T47D (cell line): ENCODE results near the gene ATXN7L3.

Experiments
- DNase-seq, 2 experiments: peaks; one replicate each; pipeline versions ENCODE4 v3.0.0 to v3.0.0-alpha.2; 2011 to 2012; ENCODE audit warnings: low read depth in 1 of 2, low spot score in 1 of 2
- JUND ChIP-seq: IDR thresholded peaks from 2 replicates; pipeline ENCODE4 v1.6.1; 2012; ENCODE audit warnings: low read depth
- in situ Hi-C: cut with HindIII; loops from 2 replicates; pipeline ENCODE4 v1.10.0; 2016; ENCODE audit warnings: low sequenced_read_pairs, low pct_unique_long_range_greater_than_20kb

ATXN7L3 gene

DNA sequence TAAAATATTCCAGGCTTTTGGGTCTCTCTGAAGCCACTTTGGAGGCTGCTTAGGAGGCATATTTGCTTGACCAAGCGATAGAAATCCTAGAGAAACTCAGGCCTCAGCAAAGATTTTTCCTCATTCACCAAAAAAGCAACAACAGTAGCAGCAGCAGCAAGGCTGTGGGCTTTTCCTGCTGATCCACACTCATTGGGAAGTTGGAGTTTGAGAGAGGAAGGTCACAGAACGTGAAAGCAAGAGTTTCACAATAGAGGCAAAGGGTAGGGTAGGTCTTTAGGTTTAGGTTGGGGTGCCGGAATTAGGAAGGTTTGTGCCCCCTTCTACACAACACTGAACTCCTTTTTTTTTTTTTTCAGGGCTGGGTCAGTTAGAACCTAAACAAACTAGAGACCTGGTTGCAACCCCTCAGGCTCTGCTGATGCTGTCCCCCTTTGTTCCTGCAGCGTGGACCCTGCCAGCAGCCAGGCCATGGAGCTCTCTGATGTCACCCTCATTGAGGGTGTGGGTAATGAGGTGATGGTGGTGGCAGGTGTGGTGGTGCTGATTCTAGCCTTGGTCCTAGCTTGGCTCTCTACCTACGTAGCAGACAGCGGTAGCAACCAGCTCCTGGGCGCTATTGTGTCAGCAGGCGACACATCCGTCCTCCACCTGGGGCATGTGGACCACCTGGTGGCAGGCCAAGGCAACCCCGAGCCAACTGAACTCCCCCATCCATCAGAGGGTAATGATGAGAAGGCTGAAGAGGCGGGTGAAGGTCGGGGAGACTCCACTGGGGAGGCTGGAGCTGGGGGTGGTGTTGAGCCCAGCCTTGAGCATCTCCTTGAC is 10.9 kb downstream of the ATXN7L3 start:
- in situ Hi-C loops = no loop called here
- no peak for TF ChIP-seq JUND
- DNase-seq = no peak

DNA sequence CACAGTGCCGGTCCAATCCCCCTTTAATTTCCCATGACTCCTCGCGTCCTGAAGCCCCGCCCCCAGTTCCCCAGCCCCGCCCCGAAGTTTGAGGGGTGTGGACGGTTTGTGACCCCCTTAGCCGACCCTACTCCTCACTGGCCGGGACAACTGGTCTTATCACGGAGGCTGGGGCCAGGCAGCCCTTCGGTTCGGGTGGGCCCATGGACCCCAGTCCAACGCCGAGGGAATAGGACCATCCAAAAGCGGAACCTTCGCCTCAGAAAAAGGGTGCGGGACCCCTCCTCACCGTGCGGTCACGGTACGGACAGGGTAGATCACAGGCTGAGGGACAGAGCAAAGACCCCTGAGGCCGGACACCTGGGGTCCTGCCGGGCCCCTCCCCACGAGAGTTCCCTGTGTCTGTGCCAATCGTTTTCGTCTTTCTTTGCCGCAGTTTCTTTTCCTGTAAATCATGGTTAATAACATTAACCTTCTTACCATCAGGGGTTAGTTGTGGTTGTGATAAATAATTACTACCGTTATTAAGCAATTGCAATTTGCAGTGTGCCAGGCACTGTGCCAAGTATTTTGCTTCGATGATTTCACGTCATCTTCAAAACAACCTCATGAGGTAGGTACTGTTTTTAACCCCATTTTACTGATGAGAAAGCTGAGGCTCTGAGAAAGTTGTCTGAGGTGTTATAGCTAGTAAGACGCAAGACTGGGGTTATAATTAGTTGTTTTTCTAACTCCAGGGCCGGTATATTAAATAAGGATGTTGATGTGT is 12.4 kb downstream of the ATXN7L3 start:
- no peak for DNase-seq

DNA sequence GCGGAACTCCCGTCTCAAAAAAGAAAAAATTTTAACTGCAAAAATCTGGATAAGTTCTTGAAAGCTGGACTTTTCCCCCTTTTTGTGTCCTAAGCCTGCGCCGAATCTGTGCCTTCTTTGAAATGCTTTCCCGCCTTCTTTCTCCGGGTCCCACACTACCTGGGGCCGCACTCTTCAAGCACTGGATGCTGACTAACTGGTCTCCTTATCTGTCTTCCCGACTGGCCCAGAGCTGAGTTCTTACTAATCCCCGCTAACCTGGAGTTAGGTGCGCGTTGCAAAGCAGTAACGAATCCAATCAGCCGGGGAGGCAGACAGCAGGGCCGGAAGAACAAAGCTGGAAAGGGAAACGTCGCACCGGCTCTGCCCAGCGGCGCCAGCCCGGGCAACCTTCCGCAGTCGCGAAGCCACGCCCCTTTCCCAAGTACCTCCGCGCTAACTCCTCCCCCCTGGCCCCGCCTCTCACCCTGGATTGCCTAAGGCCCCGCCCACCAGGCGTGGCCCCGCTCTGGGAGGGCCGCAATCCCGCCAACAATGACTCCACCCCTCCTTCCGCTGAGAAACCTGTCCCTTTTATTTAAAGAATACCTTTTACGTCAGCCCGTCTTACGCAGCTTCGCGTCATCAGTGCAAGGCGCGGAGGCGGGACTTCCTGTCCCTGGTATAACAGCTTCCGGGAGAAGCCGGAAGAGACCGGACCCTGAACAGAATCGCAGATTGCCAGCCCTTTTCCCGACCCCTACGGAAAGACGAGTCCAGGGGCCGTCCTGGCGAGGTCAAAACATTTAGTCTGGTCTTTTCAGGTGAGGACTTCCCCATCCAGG is 13.2 kb downstream of the ATXN7L3 start, which contains the start of gene TMUB2:
Gene TMUB2, plus strand, starts transcription at position 666 of the 824 bp plus-strand sequence. CDS start 737 bp downstream, outside the sequence.
- no peak for TF ChIP-seq JUND
- in situ Hi-C loops = no loop called here

More for the DNA sequence above, 12.4 kb downstream of the ATXN7L3 start:
- in situ Hi-C loops = no loop called here
- TF ChIP-seq JUND = no peak

DNA sequence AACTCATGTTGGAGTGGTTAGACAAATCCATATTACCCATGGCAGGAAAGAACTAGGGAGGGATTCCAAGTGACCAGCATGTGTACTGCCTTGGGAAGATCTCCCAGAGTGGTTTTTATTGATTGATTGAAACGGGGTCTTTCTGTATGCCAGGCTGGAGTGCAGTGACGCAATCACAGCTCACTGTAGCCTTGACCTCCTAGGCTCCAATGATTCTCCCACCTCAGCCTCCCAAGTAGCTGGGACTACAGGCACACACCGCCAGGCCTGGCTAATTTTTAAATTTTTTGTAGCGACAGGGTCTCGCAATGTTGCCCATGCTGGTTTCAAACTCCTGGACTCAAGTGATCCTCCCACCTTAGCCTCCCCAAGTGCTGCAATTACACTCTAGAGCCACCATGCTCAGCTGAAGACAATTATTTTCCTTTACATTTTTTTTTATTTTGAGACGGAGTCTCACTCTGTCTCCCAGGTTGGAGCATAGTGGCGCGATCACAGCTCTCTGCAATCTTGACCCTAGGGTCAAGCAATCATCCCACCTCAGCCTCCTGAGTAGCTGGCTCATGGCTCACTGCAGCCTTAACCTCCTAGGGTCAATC is 15.4 kb downstream of the ATXN7L3 start:
- TF ChIP-seq JUND = no peak
- no peak for DNase-seq
- in situ Hi-C loops = no loop called here

More for the DNA sequence above, 13.2 kb downstream of the ATXN7L3 start, which contains the start of gene TMUB2:
- DNase-seq = peak; percentile 99 to 100

DNA sequence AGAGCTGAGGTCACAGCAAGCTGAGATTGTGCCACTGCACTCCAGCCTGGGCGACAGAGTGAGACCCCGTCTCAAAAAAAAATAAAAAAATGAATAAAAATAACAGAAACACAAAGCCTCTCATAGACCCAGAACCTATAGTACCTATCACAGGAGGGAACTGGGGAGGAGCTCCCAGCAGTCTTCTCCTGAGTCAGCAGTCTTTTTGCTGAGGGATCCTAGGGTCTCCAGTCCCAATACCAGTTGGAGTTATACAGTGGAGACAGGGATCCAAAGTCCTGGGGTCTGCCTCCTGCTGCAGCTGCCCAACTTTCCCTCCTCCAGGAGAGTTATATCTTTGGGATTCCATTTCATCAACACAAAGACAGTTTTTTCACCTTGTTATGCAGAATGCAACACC is 16.7 kb downstream of the ATXN7L3 start:
- DNase-seq = no peak
- TF ChIP-seq JUND = no peak
- in situ Hi-C loops = no loop called here

DNA sequence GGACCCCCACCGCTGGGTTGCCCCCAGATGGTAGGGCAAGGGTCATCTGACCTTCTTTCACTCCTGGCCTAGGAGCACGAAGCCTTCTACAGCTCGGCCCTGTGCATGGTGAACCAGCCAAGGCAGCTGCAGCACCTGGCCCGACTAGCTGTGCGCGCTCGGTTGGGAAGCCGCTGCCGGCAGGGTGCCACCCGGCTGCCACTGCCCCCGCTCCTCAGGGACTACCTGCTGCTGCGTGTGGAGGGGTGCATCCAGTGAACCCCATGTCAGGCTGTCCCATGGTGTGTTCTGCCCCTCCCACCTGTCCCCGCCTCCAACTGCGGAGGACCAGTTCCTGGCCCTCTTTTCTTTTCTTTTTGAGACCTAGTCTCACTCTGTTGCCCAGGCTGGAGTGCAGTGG is 21.6 kb downstream of the ATXN7L3 start:
- no peak for DNase-seq
- TF ChIP-seq JUND = no peak
- in situ Hi-C loops = no loop called here

DNA sequence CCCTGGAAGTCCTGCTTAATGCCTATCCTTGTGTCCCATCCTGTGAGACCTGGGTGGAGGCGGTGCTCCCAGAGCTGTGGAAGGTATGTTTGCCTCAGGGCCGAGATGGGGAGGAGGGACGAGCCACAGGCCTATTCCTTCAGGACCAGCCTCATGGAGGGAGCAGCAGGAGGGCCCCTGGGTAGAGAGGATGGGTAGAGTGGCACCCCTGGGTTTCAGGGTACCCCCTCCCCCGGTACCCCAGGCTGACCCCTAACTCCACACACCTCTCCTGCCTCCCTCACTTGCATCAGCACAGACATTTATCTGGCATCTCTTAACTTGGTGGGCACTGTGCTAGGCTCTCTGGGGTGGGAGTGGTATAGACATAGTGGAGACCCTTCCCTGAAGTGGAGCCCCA is 22.0 kb downstream of the ATXN7L3 start:
- no peak for TF ChIP-seq JUND
- in situ Hi-C loops = no loop called here
- no peak for DNase-seq

DNA sequence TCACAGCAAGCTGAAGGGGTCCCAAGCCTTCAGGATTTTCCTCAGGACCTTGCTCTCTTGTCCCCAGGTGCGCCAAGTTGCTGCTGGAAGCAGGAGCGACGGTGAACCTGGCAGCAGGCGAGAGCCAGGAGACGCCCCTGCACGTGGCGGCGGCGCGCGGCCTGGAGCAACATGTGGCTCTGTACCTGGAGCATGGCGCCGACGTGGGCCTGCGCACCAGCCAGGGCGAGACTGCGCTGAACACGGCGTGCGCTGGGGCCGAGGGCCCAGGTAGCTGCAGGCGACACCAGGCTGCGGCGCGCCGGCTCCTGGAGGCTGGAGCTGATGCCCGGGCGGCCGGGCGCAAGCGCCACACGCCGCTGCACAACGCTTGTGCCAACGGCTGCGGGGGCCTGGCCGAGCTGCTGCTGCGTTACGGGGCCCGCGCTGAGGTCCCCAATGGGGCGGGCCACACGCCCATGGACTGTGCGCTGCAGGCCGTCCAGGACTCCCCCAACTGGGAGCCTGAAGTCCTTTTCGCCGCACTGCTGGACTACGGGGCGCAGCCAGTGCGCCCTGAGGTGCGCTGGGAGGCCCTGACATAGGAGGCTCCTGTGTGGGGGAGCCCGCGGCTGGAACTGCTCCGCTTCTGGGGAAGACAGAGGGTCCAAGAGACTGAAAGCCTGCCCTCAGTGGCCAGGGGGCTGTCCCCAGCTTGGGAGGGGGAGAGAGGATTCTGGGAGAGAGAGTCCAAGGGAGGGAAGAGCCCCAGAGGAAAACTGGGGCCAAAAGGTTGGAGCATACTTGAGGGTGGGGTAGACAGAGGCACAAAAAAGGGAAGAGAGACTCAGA is 22.8 kb downstream of the ATXN7L3 start:
- in situ Hi-C loops = no loop called here
- no peak for TF ChIP-seq JUND
- no peak for DNase-seq

DNA sequence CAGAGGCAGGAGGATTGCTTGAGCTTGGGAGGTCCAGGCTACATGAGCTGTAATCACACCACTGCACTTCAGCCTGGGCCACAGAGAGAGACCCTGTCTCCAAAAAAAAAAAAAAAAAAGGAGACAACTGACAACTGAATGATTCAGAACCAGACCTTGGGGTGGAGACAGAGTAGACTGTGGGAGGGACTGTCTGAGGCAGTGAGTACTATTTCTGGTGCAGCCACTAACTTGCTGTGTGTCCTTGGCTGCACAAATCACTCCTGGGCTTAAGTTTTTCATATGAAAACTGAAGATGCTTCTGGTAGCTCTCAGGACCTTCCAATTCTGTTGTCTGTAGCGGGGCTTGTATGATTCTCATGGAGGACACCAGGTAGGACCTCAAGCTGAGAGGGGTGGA is 23.4 kb downstream of the ATXN7L3 start:
- no peak for TF ChIP-seq JUND
- in situ Hi-C loops = no loop called here
- DNase-seq = no peak

DNA sequence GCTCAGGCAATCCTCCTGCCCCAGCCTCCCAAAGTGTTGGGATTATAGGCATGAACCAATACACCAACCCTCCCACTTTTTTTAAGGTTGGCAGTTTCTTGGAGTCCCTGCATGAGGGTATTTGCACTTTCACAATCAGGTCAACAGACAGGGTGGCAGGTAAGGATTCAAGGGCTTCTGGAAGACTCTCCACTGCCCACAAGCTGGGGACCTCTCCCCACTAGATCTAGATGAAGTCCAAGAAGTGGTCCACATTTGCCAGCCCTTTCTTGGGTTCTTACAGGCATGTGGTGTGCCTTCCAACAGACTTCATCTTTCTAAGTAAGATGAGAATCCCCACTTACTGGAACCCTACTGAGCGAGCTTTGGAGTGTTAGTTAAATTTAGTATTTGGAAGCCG is 25.3 kb downstream of the ATXN7L3 start:
- in situ Hi-C loops = no loop called here

DNA sequence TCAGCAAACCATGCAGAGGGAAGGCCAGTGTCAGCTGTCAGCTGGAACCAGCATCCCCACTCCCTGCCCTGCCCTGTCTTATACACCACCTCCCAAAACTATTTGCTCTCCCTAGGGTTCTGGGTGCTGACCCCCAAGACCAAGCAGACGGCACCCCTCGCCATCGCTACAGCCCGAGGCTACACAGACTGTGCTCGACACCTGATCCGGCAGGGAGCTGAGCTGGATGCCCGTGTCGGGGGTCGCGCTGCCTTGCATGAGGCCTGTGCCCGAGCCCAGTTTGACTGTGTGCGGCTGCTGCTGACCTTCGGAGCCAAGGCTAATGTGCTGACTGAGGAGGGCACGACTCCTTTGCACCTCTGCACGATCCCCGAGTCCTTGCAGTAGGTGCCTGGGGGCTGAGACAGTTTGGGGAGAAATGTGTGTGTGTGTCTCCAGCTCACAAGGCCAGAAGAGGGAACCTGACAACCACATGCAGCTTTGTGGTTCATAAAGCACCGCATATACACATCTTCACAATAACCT is 27.7 kb downstream of the ATXN7L3 start:
- in situ Hi-C loops = no loop called here
- no peak for TF ChIP-seq JUND

More for the DNA sequence above, 25.3 kb downstream of the ATXN7L3 start:
- no peak for TF ChIP-seq JUND
- no peak for DNase-seq

More for the DNA sequence above, 27.7 kb downstream of the ATXN7L3 start:
- no peak for DNase-seq
